HepG2 (cell line): ENCODE measurements around the gene FUBP3. TPM values are rescaled to one million over a fixed set of nuclear protein-coding genes. Genes with fewer than 3 reads are reported as not detected.

Experiments
- ATF7-NPFF ChIP-seq: sonication (generic); formaldehyde crosslinking; IDR thresholded peaks from 2 replicates; pipeline ENCODE4 v1.8.1; 2023; ENCODE audit warnings: mild to moderate bottlenecking, low read depth, missing genetic modification reagents, moderate library complexity
- CBX5 ChIP-seq: sonication (generic); formaldehyde crosslinking; IDR thresholded peaks from 2 replicates; pipeline ENCODE4 v1.4.0; 2020; ENCODE audit warnings: missing genetic modification reagents, borderline replicate concordance
- CREB3 ChIP-seq: sonication (generic); formaldehyde crosslinking; IDR thresholded peaks from 2 replicates; pipeline ENCODE4 v1.5.0; 2020; ENCODE audit warnings: missing genetic modification reagents
- MIER3 ChIP-seq: IDR thresholded peaks from 2 replicates; pipeline ENCODE4 v1.6.1; 2016; ENCODE audit warnings: missing compliant biosample characterization, borderline replicate concordance
- PHF8 ChIP-seq: sonication (generic); formaldehyde crosslinking; IDR thresholded peaks from 2 replicates; pipeline ENCODE4 v1.5.0; 2020; ENCODE audit warnings: missing genetic modification reagents
- ZBTB44 ChIP-seq: sonication (generic); formaldehyde crosslinking; IDR thresholded peaks from 2 replicates; pipeline ENCODE4 v1.4.0; 2020; ENCODE audit warnings: missing genetic modification reagents
- ZNF512B ChIP-seq: sonication (generic); formaldehyde crosslinking; IDR thresholded peaks from 2 replicates; pipeline ENCODE4 v1.5.1; 2020; ENCODE audit warnings: missing genetic modification reagents, mild to moderate bottlenecking, borderline replicate concordance
- ZNF609 ChIP-seq: sonication (generic); formaldehyde crosslinking; IDR thresholded peaks from 2 replicates; pipeline ENCODE4 v1.4.0; 2020; ENCODE audit warnings: mild to moderate bottlenecking, missing genetic modification reagents, borderline replicate concordance
- polyA plus RNA-seq, 8 experiments: library from polyadenylated mRNA; depleted of rRNA in 3 of 8; stranded (reverse) in 7 of 8; unstranded in 1 of 8; fragments of >200 nt; fragmentation: Illumina TruSeq in 4 of 8; extraction: Trizol in 4 of 8; gene quantifications; 2 replicates each; pipeline versions ENCODE4 v1.2.1 to v1.2.3, GENCODE V29; 2011 to 2016; ENCODE audit warnings: low read depth in 4 of 8, missing spikeins in 1 of 8, mixed read lengths in 1 of 8; ENCODE audit not compliant: insufficient read depth in 1 of 8
- total RNA-seq, 5 experiments: library from RNA; depleted of rRNA; stranded (reverse); fragments of >200 nt; fragmentation: Illumina TruSeq; extraction: Trizol; gene quantifications; 2 replicates each; pipeline ENCODE4 v1.2.3, GENCODE V29; 2016; ENCODE audit warnings: low read depth in 1 of 5

The FUBP3 gene
- total and polyA plus RNA-seq, 2 of the 13 experiments (the other 11 are each of a cell fraction or from before 2014, with no cell fraction given): 28.7 to 40.0 TPM

GRCh38 chr9:130536701-130537107 lies 42.7 kb upstream of the FUBP3 start (continued):
- TF ChIP-seq ZNF609: no peak
- TF ChIP-seq ZBTB44 (CRISPR knock-in tag): no peak
- TF ChIP-seq MIER3 (CRISPR knock-in tag): no peak
- no peak for TF ChIP-seq CREB3 (CRISPR knock-in tag)
- 0 out of 2 replicates have a peak, but pooled peaks have one; percentile 42 for TF ChIP-seq ATF7-NPFF (CRISPR knock-in tag)
- TF ChIP-seq ZNF512B (CRISPR knock-in tag): no peak
- no peak for TF ChIP-seq PHF8
- no peak for TF ChIP-seq CBX5 (CRISPR knock-in tag)
